ENCODE measurements around the gene AMOTL2. TPM values are rescaled to one million over a fixed set of nuclear protein-coding genes. Genes with fewer than 3 reads are reported as not detected.

AMOTL2 gene
- total RNA-seq, 1 experiment from 2014 or later, result 30.9 TPM

GRCh38 chr3:134330883-134331810 lies 43.1 kb downstream of the AMOTL2 start:
- Histone ChIP-seq H2BK120ac (ENCODE audit: low read depth, low read length, poor library complexity, severe bottlenecking) (no peak overlapping the region), H3K9me3 (ENCODE audit: control insufficient read depth, low read depth, low read length) (no peaks in the 10 kb centered on the region), H3K79me2 (ENCODE audit: insufficient read depth, low read length) (no peaks in the 10 kb centered on the region), H2BK20ac (ENCODE audit: low read depth, low read length, poor library complexity, severe bottlenecking) (no peak overlapping the region), H4K91ac (ENCODE audit: insufficient read length, low read depth, low read length) (no peak overlapping the region), H3K4me1 (ENCODE audit: insufficient read depth, low read length) (peaks cover 40% of the 10 kb centered on the region; the same call in 1 of the 2 replicates), H3K9ac (ENCODE audit: extremely low read depth, insufficient read length, low read length) (no peak overlapping the region), H4K8ac (replicated peaks; ENCODE audit: insufficient read length, low read depth, low read length) (no peak overlapping the region), H3K27me3 (ENCODE audit: insufficient read depth, low read length) (no peaks in the 10 kb centered on the region), H3K56ac (ENCODE audit: insufficient read length, low read depth, low read length) (no peak overlapping the region), H3K27ac (ENCODE audit: insufficient read length, low read depth, low read length) (no peak overlapping the region), H2BK5ac (ENCODE audit: insufficient read length, low read length) (no peak overlapping the region), H3K23me2 (ENCODE audit: insufficient read length, low read depth, low read length, poor library complexity, severe bottlenecking) (no peaks in the 10 kb centered on the region), H3K79me1 (ENCODE audit: insufficient read depth, low read depth, low read length, poor library complexity, severe bottlenecking) (no peaks in the 10 kb centered on the region), H3K18ac (ENCODE audit: insufficient read length, low read depth, low read length) (peak overlapping the region; percentile 60), H3K23ac (ENCODE audit: insufficient read length, low read depth, low read length) (no peak overlapping the region), H2AK5ac (ENCODE audit: insufficient read length, low read length) (no peak overlapping the region), H3K4me2 (ENCODE audit: insufficient read depth, insufficient read length, low read length) (peak overlapping the region; percentile 22), H3K4ac (ENCODE audit: low read depth, low read length) (no peak overlapping the region; the same call in 1 of the 2 replicates), H4K5ac (ENCODE audit: insufficient read length, low read depth, low read length) (no peak overlapping the region), H3T11ph (ENCODE audit: low read length) (no peak overlapping the region), H2BK15ac (ENCODE audit: low read depth, low read length) (no peak overlapping the region), H2AFZ (ENCODE audit: low read length) (no peak overlapping the region), H3K14ac (ENCODE audit: insufficient read depth, low read length) (peak overlapping the region; percentile 71), H2BK12ac (ENCODE audit: insufficient read length, low read depth, low read length) (peak overlapping the region; percentile 41), H4K20me1 (ENCODE audit: control insufficient read depth, insufficient read depth, insufficient read length) (no peaks in the 10 kb centered on the region)
- no peak for DNase-seq
- no peak overlapping the region for H3K4me3 Mint-ChIP-seq
- peak overlapping the region in 2 of 3 experiments; percentile 42 to 84; a peak in 5 of 7 replicates for H3K27ac Mint-ChIP-seq
- H3K36me3 Mint-ChIP-seq (ENCODE audit: insufficient read depth in 1 of 3, low read depth in 3 of 3), result no peaks in the 10 kb centered on the region
- no peaks in the 10 kb centered on the region for H3K9me3 Mint-ChIP-seq
- WGBS (ENCODE audit: extremely low coverage, insufficient read length, low lambda C conversion rate), result no CpG with 5 or more reads among the region's 6 CpGs
- H3K27me3 Mint-ChIP-seq (ENCODE audit: low read depth), result peaks cover 5% of the 10 kb centered on the region
- no peak for TF ChIP-seq CTCF (conservative IDR thresholded peaks at IDR 0.05)
- H3K4me1 Mint-ChIP-seq, result peaks cover 71 to 74% of the 10 kb centered on the region in 2 experiments

Measured in H9 (cell line).